KOPT-K1 (cell line): Measurements from ENCODE around the gene NAB2.
A peak's percentile ranks its signal among the peaks of the same experiment; 100 is the strongest.
"Not testable (repeated sequence)": the region's sequence is repeated elsewhere in the genome, so short reads cannot be mapped to it uniquely, and the experiment has no call there.

Experiments used
- H3K27ac ChIP-seq: fragments of 200-600 bp; sonication (generic); 2 replicates; pipeline ENCODE4 v1.5.1; 2016; ENCODE audit warnings: antibody characterized with exemption, mild to moderate bottlenecking, low read depth, low read length; ENCODE audit not compliant: poor library complexity, severe bottlenecking
- H3K36me3 ChIP-seq: fragments of 200-600 bp; sonication (generic); 2 replicates; pipeline ENCODE4 v1.5.1; 2017; ENCODE audit warnings: antibody characterized with exemption, mild to moderate bottlenecking, low read length, moderate library complexity; ENCODE audit not compliant: insufficient read depth
- H3K9me3 ChIP-seq: fragments of 200-600 bp; sonication (generic); 2 replicates; pipeline ENCODE4 v1.5.1; 2017; ENCODE audit warnings: antibody characterized with exemption, low read length, mild to moderate bottlenecking; ENCODE audit not compliant: insufficient read depth, poor library complexity, severe bottlenecking

The NAB2 gene

GRCh38 chr12:57088354-57089270 is at the start of gene NAB2:
Gene NAB2 (plus strand): TSS chr12:57089114. CDS start chr12:57089272, 158 bp downstream.
- Histone ChIP-seq H3K36me3 (peaks cover 27% of the 10 kb centered on the region), H3K27ac (peak within 1 kb of the TSS; percentile 92), H3K9me3 (no peaks in the 10 kb centered on the region)

GRCh38 chr12:57040211-57040610 is 48.7 kb upstream of the NAB2 start:
- Histone ChIP-seq H3K27ac (no peak overlapping the region), H3K9me3 (no peaks in the 10 kb centered on the region), H3K36me3 (no peaks in the 10 kb centered on the region)

GRCh38 chr12:57040750-57041149 is 48.2 kb upstream of the NAB2 start:
- no peak overlapping the region for H3K27ac ChIP-seq
- no peaks in the 10 kb centered on the region for H3K9me3 ChIP-seq
- H3K36me3 ChIP-seq = no peaks in the 10 kb centered on the region

GRCh38 chr12:57042695-57043094 is 46.2 kb upstream of the NAB2 start:
- Histone ChIP-seq H3K9me3 (no peaks in the 10 kb centered on the region), H3K36me3 (no peaks in the 10 kb centered on the region), H3K27ac (no peak overlapping the region)

GRCh38 chr12:57044468-57044867 is 44.4 kb upstream of the NAB2 start:
- Histone ChIP-seq H3K36me3 (no peaks in the 10 kb centered on the region), H3K27ac (no peak overlapping the region), H3K9me3 (no peaks in the 10 kb centered on the region)

- Histone ChIP-seq H3K36me3 (no peaks in the 10 kb centered on the region), H3K27ac (no peak overlapping the region), H3K9me3 (no peaks in the 10 kb centered on the region)
These were observed 44.0 kb upstream of the NAB2 start for GRCh38 chr12:57044889-57045288.

- no peaks in the 10 kb centered on the region for H3K36me3 ChIP-seq
- peak overlapping the region; percentile 74 for H3K27ac ChIP-seq
- H3K9me3 ChIP-seq = no peaks in the 10 kb centered on the region
These were observed 42.7 kb upstream of the NAB2 start for GRCh38 chr12:57046086-57046791.

- Histone ChIP-seq H3K9me3 (no peaks in the 10 kb centered on the region), H3K36me3 (no peaks in the 10 kb centered on the region), H3K27ac (peak overlapping the region; percentile 74)
These were observed 41.7 kb upstream of the NAB2 start for GRCh38 chr12:57046947-57047890.

GRCh38 chr12:57047981-57048380 is 40.9 kb upstream of the NAB2 start:
- H3K36me3 ChIP-seq = no peaks in the 10 kb centered on the region
- no peaks in the 10 kb centered on the region for H3K9me3 ChIP-seq
- H3K27ac ChIP-seq = peak overlapping the region; percentile 74

- no peaks in the 10 kb centered on the region for H3K9me3 ChIP-seq
- H3K27ac ChIP-seq = peak overlapping the region; percentile 74
- no peaks in the 10 kb centered on the region for H3K36me3 ChIP-seq
These were observed 40.3 kb upstream of the NAB2 start for GRCh38 chr12:57048423-57049118.

- peaks cover 2% of the 10 kb centered on the region; the same call in 1 of the 2 replicates for H3K36me3 ChIP-seq
- peak overlapping the region; percentile 74 for H3K27ac ChIP-seq
- peaks cover 2% of the 10 kb centered on the region for H3K9me3 ChIP-seq
These were observed 39.8 kb upstream of the NAB2 start for GRCh38 chr12:57049119-57049446.

- Histone ChIP-seq H3K27ac (peak within 1 kb of the TSS; percentile 74), H3K36me3 (peaks cover 6% of the 10 kb centered on the region)
These were observed 39.0 kb upstream of the NAB2 start, which contains the start of gene MYO1A for GRCh38 chr12:57049890-57050289. Gene MYO1A (minus strand): TSS chr12:57050129. CDS start chr12:57048323, 1,806 bp downstream.

GRCh38 chr12:57051011-57051410 is 37.9 kb upstream of the NAB2 start:
- peaks cover 6% of the 10 kb centered on the region for H3K9me3 ChIP-seq
- H3K36me3 ChIP-seq = peaks cover 16% of the 10 kb centered on the region
- H3K27ac ChIP-seq = no peak overlapping the region

More at GRCh38 chr12:57049890-57050289, 39.0 kb upstream of the NAB2 start, which contains the start of gene MYO1A:
- H3K9me3 ChIP-seq = peaks cover 6% of the 10 kb centered on the region

GRCh38 chr12:57053146-57053545 is 35.8 kb upstream of the NAB2 start:
- H3K9me3 ChIP-seq, H3K27ac ChIP-seq: not testable (repeated sequence)
- peaks cover 37% of the 10 kb centered on the region for H3K36me3 ChIP-seq
